ENCODE data around the gene MATN4. TPM values are rescaled to one million over a fixed set of nuclear protein-coding genes. Genes with fewer than 3 reads are reported as not detected.

Gene MATN4
- total RNA-seq, 2 donors from 2014 or later, result 0.20 to 0.46 TPM

DNA sequence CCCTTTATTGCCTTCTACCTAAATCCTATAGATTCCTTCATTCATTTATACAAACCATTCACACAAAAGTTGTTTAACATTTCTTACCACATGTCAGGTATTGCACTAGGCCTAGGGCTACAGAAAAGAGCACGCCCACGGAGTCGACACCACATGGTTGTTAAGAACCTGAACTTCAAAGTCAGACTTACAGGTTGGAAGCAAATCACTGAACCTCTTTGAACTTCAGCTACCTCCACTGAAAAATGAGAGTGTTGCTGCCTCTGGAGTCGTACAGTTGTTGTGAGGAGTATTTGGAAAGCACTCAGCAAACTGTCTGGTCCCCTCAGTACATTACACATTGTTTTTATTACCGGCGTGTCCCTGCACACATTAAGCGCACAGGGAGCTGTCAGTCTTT is 50.4 kb downstream of the MATN4 start:
- peaks cover 4% of the 10 kb centered on the region for H3K4me1 Mint-ChIP-seq
- DNase-seq, result no peak
- no peaks in the 10 kb centered on the region for H3K36me3 Mint-ChIP-seq (ENCODE audit: low read depth)
- H3K4me3 Mint-ChIP-seq, result no peak overlapping the region
- TF ChIP-seq, protein P1, sequence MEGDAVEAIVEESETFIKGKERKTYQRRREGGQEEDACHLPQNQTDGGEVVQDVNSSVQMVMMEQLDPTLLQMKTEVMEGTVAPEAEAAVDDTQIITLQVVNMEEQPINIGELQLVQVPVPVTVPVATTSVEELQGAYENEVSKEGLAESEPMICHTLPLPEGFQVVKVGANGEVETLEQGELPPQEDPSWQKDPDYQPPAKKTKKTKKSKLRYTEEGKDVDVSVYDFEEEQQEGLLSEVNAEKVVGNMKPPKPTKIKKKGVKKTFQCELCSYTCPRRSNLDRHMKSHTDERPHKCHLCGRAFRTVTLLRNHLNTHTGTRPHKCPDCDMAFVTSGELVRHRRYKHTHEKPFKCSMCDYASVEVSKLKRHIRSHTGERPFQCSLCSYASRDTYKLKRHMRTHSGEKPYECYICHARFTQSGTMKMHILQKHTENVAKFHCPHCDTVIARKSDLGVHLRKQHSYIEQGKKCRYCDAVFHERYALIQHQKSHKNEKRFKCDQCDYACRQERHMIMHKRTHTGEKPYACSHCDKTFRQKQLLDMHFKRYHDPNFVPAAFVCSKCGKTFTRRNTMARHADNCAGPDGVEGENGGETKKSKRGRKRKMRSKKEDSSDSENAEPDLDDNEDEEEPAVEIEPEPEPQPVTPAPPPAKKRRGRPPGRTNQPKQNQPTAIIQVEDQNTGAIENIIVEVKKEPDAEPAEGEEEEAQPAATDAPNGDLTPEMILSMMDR (conservative IDR thresholded peaks at IDR 0.05), result no peak
- WGBS, 2 experiments (ENCODE audit: insufficient coverage in 1 of 2, insufficient read length in 1 of 2), result 92 to 97% methylated on average over 5 to 7 of the region's 7 CpGs
- Histone ChIP-seq H3K4me3 (ENCODE audit: low read length) (no peak overlapping the region), H3K9ac (ENCODE audit: extremely low read depth, low read length, poor library complexity, severe bottlenecking) (no peak overlapping the region), H3K27me3 (ENCODE audit: control insufficient read depth, insufficient read depth, low read length, poor library complexity, severe bottlenecking) (no peaks in the 10 kb centered on the region), H3K36me3 (ENCODE audit: control insufficient read depth, insufficient read depth, low read length) (no peaks in the 10 kb centered on the region), H3K4me1 (ENCODE audit: control insufficient read depth, insufficient read depth, low read length) (no peaks in the 10 kb centered on the region), H3K9me3 (ENCODE audit: control insufficient read depth, low read length) (no peaks in the 10 kb centered on the region), H3K27ac (ENCODE audit: low read depth, low read length) (no peak overlapping the region)
- peaks cover 7% of the 10 kb centered on the region for H3K27me3 Mint-ChIP-seq (ENCODE audit: insufficient read depth)
- H3K9me3 Mint-ChIP-seq, result no peaks in the 10 kb centered on the region
- H3K27ac Mint-ChIP-seq, result no peak overlapping the region

DNA sequence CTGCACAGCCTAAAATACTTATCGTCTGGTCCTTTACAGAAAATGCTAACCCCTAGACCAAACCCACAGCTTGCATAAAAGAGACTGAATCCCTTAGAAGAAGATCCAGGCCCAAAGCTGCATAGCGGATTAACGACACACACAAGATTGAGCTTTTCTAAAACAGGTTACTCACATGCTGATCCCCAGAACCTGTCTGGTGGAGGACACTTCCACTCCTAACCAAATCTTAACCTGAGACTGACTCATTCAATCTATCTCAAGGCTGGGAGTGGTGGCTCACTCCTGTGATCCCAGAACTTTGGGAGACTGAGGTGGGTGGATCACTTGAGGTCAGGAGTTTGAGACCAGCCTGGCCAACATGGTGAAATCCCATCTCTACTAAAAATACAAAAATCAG is 50.9 kb downstream of the MATN4 start:
- H3K9ac ChIP-seq (ENCODE audit: extremely low read depth, low read length, poor library complexity, severe bottlenecking), result no peak overlapping the region
- WGBS, 2 experiments (ENCODE audit: insufficient coverage in 1 of 2, insufficient read length in 1 of 2), result 70% methylated on average over 3 of the region's 3 CpGs; no CpG with 5 or more reads in 1 of the 2 experiments
- TF ChIP-seq, protein P1 (conservative IDR thresholded peaks at IDR 0.05), result no peak
- H3K27ac Mint-ChIP-seq, result no peak overlapping the region
- H3K36me3 Mint-ChIP-seq (ENCODE audit: low read depth), result no peaks in the 10 kb centered on the region
- no peaks in the 10 kb centered on the region for H3K4me1 ChIP-seq (ENCODE audit: control insufficient read depth, insufficient read depth, low read length)
- H3K27ac ChIP-seq (ENCODE audit: low read depth, low read length), result no peak overlapping the region
- peaks cover 8% of the 10 kb centered on the region for H3K27me3 Mint-ChIP-seq (ENCODE audit: insufficient read depth)
- no peak overlapping the region for H3K4me3 ChIP-seq (ENCODE audit: low read length)
- H3K27me3 ChIP-seq (ENCODE audit: control insufficient read depth, insufficient read depth, low read length, poor library complexity, severe bottlenecking), result no peaks in the 10 kb centered on the region
- H3K9me3 Mint-ChIP-seq, result no peaks in the 10 kb centered on the region
- H3K4me1 Mint-ChIP-seq, result peaks cover 5% of the 10 kb centered on the region
- no peak for DNase-seq
- no peak overlapping the region for H3K4me3 Mint-ChIP-seq
- H3K36me3 ChIP-seq (ENCODE audit: control insufficient read depth, insufficient read depth, low read length), result no peaks in the 10 kb centered on the region
- H3K9me3 ChIP-seq (ENCODE audit: control insufficient read depth, low read length), result no peaks in the 10 kb centered on the region

DNA sequence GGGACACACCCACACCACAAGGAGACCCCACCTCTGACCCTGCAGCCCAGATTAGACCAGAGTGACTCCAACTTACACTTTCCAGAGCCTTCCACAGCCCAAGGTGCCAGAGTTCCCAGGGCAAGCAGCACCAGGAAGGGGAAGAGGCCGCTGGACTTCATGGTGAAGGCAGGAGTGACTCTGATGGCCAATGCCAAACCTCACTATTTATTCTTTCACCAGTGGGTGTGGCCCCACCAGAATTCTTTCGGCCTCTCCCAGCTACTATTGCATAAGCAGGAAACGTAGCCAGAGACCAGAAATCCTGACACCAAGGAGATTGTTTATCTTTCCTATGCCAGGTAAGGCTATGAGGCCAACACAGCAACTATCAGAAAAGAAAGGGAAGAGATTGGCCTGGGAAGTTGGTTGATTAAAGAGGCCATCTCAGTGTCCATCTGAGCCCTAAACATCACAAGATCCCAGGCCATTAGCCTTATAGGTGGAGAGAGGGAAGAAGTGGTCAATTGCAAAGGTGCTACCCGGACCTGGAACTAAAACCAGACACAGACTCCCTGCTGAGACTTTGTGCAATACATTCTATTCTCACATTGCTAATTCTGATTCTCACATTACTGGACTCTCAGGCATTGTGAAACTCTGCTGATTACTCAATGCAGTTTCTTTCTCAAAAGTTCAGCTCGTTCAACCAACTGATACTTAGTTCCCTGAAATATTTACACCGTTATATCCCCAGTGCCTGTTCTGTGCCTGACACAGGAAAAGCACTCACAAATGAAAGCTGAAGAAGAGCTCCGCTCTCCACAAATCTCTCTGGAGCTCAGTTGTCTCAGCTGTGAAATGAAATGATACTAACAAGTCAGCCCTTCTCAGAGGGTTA is 53.5 kb downstream of the MATN4 start, which contains the start of gene SLPI:
SLPI (minus strand) TSS at position 182 of the 880 bp plus-strand sequence; CDS start at position 161, 21 bp downstream.
- Histone ChIP-seq H3K27me3 (ENCODE audit: control insufficient read depth, insufficient read depth, low read length, poor library complexity, severe bottlenecking) (no peaks in the 10 kb centered on the region), H3K9ac (ENCODE audit: extremely low read depth, low read length, poor library complexity, severe bottlenecking) (no peak within 1 kb of the TSS), H3K27ac (ENCODE audit: low read depth, low read length) (no peak within 1 kb of the TSS), H3K9me3 (ENCODE audit: control insufficient read depth, low read length) (no peaks in the 10 kb centered on the region), H3K4me3 (ENCODE audit: low read length) (no peak within 1 kb of the TSS), H3K4me1 (ENCODE audit: control insufficient read depth, insufficient read depth, low read length) (no peaks in the 10 kb centered on the region), H3K36me3 (ENCODE audit: control insufficient read depth, insufficient read depth, low read length) (no peaks in the 10 kb centered on the region)
- DNase-seq, result no peak
- TF ChIP-seq, protein P1 (conservative IDR thresholded peaks at IDR 0.05), result no peak
- H3K4me3 Mint-ChIP-seq, result no peak within 1 kb of the TSS
- no peaks in the 10 kb centered on the region for H3K9me3 Mint-ChIP-seq
- H3K27ac Mint-ChIP-seq, result no peak within 1 kb of the TSS
- 80 to 90% methylated on average over 2 to 7 of the region's 7 CpGs for WGBS, 2 experiments (ENCODE audit: insufficient coverage in 1 of 2, insufficient read length in 1 of 2)
- H3K36me3 Mint-ChIP-seq (ENCODE audit: low read depth), result no peaks in the 10 kb centered on the region
- H3K4me1 Mint-ChIP-seq, result peaks cover 8% of the 10 kb centered on the region
- peaks cover 13% of the 10 kb centered on the region for H3K27me3 Mint-ChIP-seq (ENCODE audit: insufficient read depth)

All from endodermal cell (in vitro differentiated cells).